WTC11 (cell line): ENCODE results near the gene BBS9. TPM values are rescaled to one million over a fixed set of nuclear protein-coding genes. Genes with fewer than 3 reads are reported as not detected.

ENCODE experiments used
- ATAC-seq: fragments of 200-7000 bp; cut with Tn5 transposase; 2 replicates; pipeline ENCODE4 v1.10.0; 2021; ENCODE audit warnings: mild to moderate bottlenecking, moderate library complexity
- CTCF ChIA-PET: fragments of 300-600 bp; sonication (Branson Sonifier 250); formaldehyde crosslinking; loops from one replicate; lab custom pipeline; 2021; ENCODE audit warnings: antibody characterized with exemption; lab: Charles Lee
- POLR2A ChIA-PET: fragments of 350-600 bp; sonication (Branson Sonifier 250); formaldehyde crosslinking; loops from one replicate; lab custom pipeline; 2021; ENCODE audit warnings: antibody characterized with exemption; lab: Charles Lee
- DNase-seq: peaks from one replicate; pipeline ENCODE4 v3.0.0; 2021; ENCODE audit warnings: low spot score
- H3K27ac Mint-ChIP-seq: 2 replicates; pipeline ENCODE4 v1.8.0; 2021; ENCODE audit warnings: mixed read lengths
- H3K27me3 Mint-ChIP-seq: 2 replicates; pipeline ENCODE4 v1.8.0; 2021; ENCODE audit warnings: low read depth, mild to moderate bottlenecking, moderate library complexity, mixed read lengths
- H3K36me3 Mint-ChIP-seq: 2 replicates; pipeline ENCODE4 v1.8.0; 2021; ENCODE audit warnings: mixed read lengths
- H3K4me1 Mint-ChIP-seq: 2 replicates; pipeline ENCODE4 v1.8.0; 2022; ENCODE audit warnings: mixed read lengths
- H3K4me3 Mint-ChIP-seq: 2 replicates; pipeline ENCODE4 v1.8.0; 2021; ENCODE audit warnings: mild to moderate bottlenecking, moderate library complexity, mixed read lengths
- H3K9me3 Mint-ChIP-seq: 2 replicates; pipeline ENCODE4 v1.8.0; 2021; ENCODE audit warnings: mixed read lengths
- CREM ChIP-seq: sonication (generic); formaldehyde crosslinking; IDR thresholded peaks from 2 replicates; pipeline ENCODE4 v1.8.1; 2022; ENCODE audit warnings: mild to moderate bottlenecking, missing genetic modification reagents, moderate library complexity
- ETV6 ChIP-seq: sonication (generic); formaldehyde crosslinking; IDR thresholded peaks from 2 replicates; pipeline ENCODE4 v1.8.1; 2022; ENCODE audit warnings: mild to moderate bottlenecking, missing genetic modification reagents
- FOXP1 ChIP-seq: sonication (generic); formaldehyde crosslinking; IDR thresholded peaks from 2 replicates; pipeline ENCODE4 v1.8.0; 2022; ENCODE audit warnings: missing genetic modification reagents, mild to moderate bottlenecking, moderate library complexity, borderline replicate concordance
- HMGA2 ChIP-seq: fragments of 250-450 bp; sonication (Bioruptor Pico); IDR thresholded peaks from 2 replicates; pipeline ENCODE4 v1.4.0; 2021; ENCODE audit warnings: mild to moderate bottlenecking, moderate library complexity
- KAT7 ChIP-seq: sonication (generic); formaldehyde crosslinking; IDR thresholded peaks from 2 replicates; pipeline ENCODE4 v1.8.1; 2023; ENCODE audit warnings: missing genetic modification reagents, mild to moderate bottlenecking, borderline replicate concordance
- TEAD4 ChIP-seq: sonication (generic); formaldehyde crosslinking; IDR thresholded peaks from 2 replicates; pipeline ENCODE4 v1.8.0; 2022; ENCODE audit warnings: mild to moderate bottlenecking, missing genetic modification reagents
- ZNF138 ChIP-seq: sonication (generic); formaldehyde crosslinking; conservative IDR thresholded peaks from 2 replicates; pipeline ENCODE4 v1.8.1; 2022; ENCODE audit warnings: mild to moderate bottlenecking, moderate library complexity, missing genetic modification reagents
- ZNF671 ChIP-seq: fragments of 250-450 bp; sonication (Bioruptor Pico); IDR thresholded peaks from 2 replicates; pipeline ENCODE4 v1.8.0; 2021; ENCODE audit warnings: mild to moderate bottlenecking
- total RNA-seq: library from RNA; stranded (reverse); gene quantifications from 3 replicates; pipeline ENCODE4 v1.2.3, GENCODE V29; 2021
- TF ChIP-seq, protein P1 (sequence below): sonication (generic); formaldehyde crosslinking; IDR thresholded peaks from 2 replicates; pipeline ENCODE4 v1.8.1; 2022; ENCODE audit warnings: low read depth, missing genetic modification reagents, borderline replicate concordance
- TF ChIP-seq, protein P2 (sequence below): sonication (generic); formaldehyde crosslinking; IDR thresholded peaks from 2 replicates; pipeline ENCODE4 v1.8.1; 2023; ENCODE audit warnings: mild to moderate bottlenecking, missing genetic modification reagents, moderate library complexity
- TF ChIP-seq, protein P3 (sequence below): fragments of 200-600 bp; IDR thresholded peaks from 2 replicates; pipeline ENCODE4 v1.8.0; 2022; ENCODE audit warnings: antibody characterized with exemption
- TF ChIP-seq, protein P4 (sequence below): sonication (generic); formaldehyde crosslinking; IDR thresholded peaks from 2 replicates; pipeline ENCODE4 v1.8.1; 2022; ENCODE audit warnings: low read depth, mild to moderate bottlenecking, moderate library complexity, missing genetic modification reagents, borderline replicate concordance
- TF ChIP-seq, protein P5 (sequence below): sonication (generic); formaldehyde crosslinking; IDR thresholded peaks from 2 replicates; pipeline ENCODE4 v1.8.0; 2022; ENCODE audit warnings: missing genetic modification reagents
- TF ChIP-seq, protein P6 (sequence below): sonication (generic); formaldehyde crosslinking; conservative IDR thresholded peaks from 2 replicates; pipeline ENCODE4 v1.8.1; 2023; ENCODE audit warnings: mild to moderate bottlenecking, low read depth, missing genetic modification reagents, moderate library complexity
- TF ChIP-seq, protein P7 (sequence below): fragments of 250-450 bp; sonication (Bioruptor Pico); conservative IDR thresholded peaks from 2 replicates; pipeline ENCODE4 v1.9.0; 2021; ENCODE audit warnings: mild to moderate bottlenecking

The BBS9 gene
- total RNA-seq, 1 experiment from 2014 or later, result 56.6 TPM

DNA sequence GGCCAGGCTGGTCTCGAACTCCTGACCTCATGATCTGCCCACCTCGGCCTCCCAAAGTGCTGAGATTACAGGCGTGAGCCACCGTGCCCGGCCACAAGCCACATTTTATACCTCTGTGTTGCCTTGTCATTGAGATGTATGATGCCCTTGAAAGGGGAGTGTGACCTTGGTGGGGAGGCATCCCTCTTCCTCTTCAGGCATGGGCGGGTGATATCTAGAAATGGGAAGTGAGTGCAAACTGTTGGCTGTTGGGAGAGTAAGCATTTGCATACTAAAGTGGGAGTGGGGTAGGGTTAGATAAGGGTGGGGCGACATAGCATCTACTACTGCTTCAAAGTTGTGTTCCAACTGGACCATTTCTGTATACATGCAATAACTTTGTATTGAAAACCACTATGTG, 40.2 kb upstream of the BBS9 start:
- ChIA-PET POLR2A (no interaction called here), CTCF (no interaction called here)
- ATAC-seq (no peak), DNase-seq (no peak)
- H3K27ac Mint-ChIP-seq, result no peak overlapping the region
- TF ChIP-seq, protein P1, sequence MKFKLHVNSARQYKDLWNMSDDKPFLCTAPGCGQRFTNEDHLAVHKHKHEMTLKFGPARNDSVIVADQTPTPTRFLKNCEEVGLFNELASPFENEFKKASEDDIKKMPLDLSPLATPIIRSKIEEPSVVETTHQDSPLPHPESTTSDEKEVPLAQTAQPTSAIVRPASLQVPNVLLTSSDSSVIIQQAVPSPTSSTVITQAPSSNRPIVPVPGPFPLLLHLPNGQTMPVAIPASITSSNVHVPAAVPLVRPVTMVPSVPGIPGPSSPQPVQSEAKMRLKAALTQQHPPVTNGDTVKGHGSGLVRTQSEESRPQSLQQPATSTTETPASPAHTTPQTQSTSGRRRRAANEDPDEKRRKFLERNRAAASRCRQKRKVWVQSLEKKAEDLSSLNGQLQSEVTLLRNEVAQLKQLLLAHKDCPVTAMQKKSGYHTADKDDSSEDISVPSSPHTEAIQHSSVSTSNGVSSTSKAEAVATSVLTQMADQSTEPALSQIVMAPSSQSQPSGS (CRISPR knock-in tag), result no peak
- TF ChIP-seq HMGA2 (CRISPR knock-in tag) (no peak), FOXP1 (CRISPR knock-in tag) (no peak)
- H3K4me1 Mint-ChIP-seq, result no peaks in the 10 kb centered on the region
- peaks cover 4% of the 10 kb centered on the region; the same call in 1 of the 2 replicates for H3K9me3 Mint-ChIP-seq
- H3K4me3 Mint-ChIP-seq, result no peak overlapping the region
- H3K27me3 Mint-ChIP-seq, result no peaks in the 10 kb centered on the region
- H3K36me3 Mint-ChIP-seq, result peaks cover 1% of the 10 kb centered on the region; the same call in 1 of the 2 replicates

DNA sequence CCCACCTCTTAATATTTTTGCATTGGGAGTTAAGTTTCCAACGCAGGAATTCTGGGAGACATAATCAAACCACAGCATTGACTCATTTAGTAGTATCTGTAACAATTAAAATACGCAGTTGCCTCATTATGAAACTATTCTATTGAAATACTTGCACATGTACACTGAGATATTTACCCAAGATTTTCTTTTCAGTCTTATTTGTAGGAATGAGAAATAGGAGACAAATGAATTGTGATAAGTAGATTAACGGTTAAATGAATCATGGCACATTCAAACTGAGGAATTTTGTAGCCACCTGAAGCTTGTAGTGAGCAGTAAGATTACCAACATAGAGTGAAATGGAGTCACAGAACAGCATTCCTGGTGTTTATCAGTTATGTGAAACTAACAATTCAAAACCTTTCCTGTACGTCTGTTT, 38.2 kb upstream of the BBS9 start:
- ChIA-PET POLR2A (no interaction called here), CTCF (no interaction called here)
- no peak for DNase-seq
- H3K27me3 Mint-ChIP-seq, result no peaks in the 10 kb centered on the region
- H3K4me3 Mint-ChIP-seq, result no peak overlapping the region
- H3K9me3 Mint-ChIP-seq, result peaks cover 2% of the 10 kb centered on the region; the same call in 1 of the 2 replicates
- peaks cover 15% of the 10 kb centered on the region for H3K36me3 Mint-ChIP-seq
- no peak overlapping the region for H3K27ac Mint-ChIP-seq
- TF ChIP-seq, protein P2, sequence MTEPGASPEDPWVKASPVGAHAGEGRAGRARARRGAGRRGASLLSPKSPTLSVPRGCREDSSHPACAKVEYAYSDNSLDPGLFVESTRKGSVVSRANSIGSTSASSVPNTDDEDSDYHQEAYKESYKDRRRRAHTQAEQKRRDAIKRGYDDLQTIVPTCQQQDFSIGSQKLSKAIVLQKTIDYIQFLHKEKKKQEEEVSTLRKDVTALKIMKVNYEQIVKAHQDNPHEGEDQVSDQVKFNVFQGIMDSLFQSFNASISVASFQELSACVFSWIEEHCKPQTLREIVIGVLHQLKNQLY (CRISPR knock-in tag), result no peak
- TF ChIP-seq ZNF671 (CRISPR knock-in tag) (no peak), ETV6 (CRISPR knock-in tag) (no peak), ZNF138 (CRISPR knock-in tag) (no peak)
- TF ChIP-seq, protein P3, sequence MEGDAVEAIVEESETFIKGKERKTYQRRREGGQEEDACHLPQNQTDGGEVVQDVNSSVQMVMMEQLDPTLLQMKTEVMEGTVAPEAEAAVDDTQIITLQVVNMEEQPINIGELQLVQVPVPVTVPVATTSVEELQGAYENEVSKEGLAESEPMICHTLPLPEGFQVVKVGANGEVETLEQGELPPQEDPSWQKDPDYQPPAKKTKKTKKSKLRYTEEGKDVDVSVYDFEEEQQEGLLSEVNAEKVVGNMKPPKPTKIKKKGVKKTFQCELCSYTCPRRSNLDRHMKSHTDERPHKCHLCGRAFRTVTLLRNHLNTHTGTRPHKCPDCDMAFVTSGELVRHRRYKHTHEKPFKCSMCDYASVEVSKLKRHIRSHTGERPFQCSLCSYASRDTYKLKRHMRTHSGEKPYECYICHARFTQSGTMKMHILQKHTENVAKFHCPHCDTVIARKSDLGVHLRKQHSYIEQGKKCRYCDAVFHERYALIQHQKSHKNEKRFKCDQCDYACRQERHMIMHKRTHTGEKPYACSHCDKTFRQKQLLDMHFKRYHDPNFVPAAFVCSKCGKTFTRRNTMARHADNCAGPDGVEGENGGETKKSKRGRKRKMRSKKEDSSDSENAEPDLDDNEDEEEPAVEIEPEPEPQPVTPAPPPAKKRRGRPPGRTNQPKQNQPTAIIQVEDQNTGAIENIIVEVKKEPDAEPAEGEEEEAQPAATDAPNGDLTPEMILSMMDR, result no peak
- TF ChIP-seq, protein P4, sequence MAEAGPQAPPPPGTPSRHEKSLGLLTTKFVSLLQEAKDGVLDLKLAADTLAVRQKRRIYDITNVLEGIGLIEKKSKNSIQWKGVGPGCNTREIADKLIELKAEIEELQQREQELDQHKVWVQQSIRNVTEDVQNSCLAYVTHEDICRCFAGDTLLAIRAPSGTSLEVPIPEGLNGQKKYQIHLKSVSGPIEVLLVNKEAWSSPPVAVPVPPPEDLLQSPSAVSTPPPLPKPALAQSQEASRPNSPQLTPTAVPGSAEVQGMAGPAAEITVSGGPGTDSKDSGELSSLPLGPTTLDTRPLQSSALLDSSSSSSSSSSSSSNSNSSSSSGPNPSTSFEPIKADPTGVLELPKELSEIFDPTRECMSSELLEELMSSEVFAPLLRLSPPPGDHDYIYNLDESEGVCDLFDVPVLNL, result no peak
- no peaks in the 10 kb centered on the region for H3K4me1 Mint-ChIP-seq
- ATAC-seq, result no peak

DNA sequence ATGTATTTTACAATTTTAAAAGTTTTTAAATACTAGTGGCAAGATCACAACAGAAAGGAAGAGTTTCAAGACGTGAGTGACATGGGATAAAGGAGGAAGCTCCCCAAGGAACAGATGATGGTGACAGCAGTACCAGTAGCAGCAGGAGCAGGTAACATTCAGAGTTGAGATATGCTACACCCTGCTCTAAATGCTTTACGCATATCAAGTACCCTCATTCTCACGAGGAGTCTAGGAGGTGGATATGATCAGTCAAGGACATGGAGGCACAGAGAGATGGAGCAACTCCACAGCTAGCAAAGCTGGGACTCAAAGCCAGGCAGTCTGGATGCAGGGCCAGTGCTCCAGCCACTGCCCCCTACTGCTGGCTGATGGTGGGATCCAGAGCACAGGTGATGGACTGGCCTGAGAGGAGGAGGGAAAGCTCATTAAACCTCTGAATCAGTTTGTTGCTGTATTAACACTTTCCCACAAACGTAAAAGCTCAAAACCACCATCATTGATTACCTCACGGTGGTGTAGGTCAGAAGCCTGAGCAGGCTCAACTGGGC, 37.6 kb upstream of the BBS9 start:
- ATAC-seq (no peak), DNase-seq (no peak)
- Mint-ChIP-seq H3K27me3 (no peaks in the 10 kb centered on the region), H3K27ac (no peak overlapping the region), H3K4me1 (no peaks in the 10 kb centered on the region), H3K9me3 (no peaks in the 10 kb centered on the region), H3K36me3 (peaks cover 21% of the 10 kb centered on the region), H3K4me3 (no peak overlapping the region)
- POLR2A ChIA-PET, result interaction anchor here (0.8 kb wide), 1 partner anchor 30 kb away, joined by 3 read pairs; no protein-coding TSS in a partner anchor
- CTCF ChIA-PET, result no interaction called here
- TF ChIP-seq, protein P5, sequence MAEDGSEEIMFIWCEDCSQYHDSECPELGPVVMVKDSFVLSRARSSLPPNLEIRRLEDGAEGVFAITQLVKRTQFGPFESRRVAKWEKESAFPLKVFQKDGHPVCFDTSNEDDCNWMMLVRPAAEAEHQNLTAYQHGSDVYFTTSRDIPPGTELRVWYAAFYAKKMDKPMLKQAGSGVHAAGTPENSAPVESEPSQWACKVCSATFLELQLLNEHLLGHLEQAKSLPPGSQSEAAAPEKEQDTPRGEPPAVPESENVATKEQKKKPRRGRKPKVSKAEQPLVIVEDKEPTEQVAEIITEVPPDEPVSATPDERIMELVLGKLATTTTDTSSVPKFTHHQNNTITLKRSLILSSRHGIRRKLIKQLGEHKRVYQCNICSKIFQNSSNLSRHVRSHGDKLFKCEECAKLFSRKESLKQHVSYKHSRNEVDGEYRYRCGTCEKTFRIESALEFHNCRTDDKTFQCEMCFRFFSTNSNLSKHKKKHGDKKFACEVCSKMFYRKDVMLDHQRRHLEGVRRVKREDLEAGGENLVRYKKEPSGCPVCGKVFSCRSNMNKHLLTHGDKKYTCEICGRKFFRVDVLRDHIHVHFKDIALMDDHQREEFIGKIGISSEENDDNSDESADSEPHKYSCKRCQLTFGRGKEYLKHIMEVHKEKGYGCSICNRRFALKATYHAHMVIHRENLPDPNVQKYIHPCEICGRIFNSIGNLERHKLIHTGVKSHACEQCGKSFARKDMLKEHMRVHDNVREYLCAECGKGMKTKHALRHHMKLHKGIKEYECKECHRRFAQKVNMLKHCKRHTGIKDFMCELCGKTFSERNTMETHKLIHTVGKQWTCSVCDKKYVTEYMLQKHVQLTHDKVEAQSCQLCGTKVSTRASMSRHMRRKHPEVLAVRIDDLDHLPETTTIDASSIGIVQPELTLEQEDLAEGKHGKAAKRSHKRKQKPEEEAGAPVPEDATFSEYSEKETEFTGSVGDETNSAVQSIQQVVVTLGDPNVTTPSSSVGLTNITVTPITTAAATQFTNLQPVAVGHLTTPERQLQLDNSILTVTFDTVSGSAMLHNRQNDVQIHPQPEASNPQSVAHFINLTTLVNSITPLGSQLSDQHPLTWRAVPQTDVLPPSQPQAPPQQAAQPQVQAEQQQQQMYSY (CRISPR knock-in tag), result no peak
- TF ChIP-seq CREM (no peak), ZNF671 (CRISPR knock-in tag) (no peak), TEAD4 (CRISPR knock-in tag) (no peak), KAT7 (CRISPR knock-in tag) (no peak)
- TF ChIP-seq, protein P6, sequence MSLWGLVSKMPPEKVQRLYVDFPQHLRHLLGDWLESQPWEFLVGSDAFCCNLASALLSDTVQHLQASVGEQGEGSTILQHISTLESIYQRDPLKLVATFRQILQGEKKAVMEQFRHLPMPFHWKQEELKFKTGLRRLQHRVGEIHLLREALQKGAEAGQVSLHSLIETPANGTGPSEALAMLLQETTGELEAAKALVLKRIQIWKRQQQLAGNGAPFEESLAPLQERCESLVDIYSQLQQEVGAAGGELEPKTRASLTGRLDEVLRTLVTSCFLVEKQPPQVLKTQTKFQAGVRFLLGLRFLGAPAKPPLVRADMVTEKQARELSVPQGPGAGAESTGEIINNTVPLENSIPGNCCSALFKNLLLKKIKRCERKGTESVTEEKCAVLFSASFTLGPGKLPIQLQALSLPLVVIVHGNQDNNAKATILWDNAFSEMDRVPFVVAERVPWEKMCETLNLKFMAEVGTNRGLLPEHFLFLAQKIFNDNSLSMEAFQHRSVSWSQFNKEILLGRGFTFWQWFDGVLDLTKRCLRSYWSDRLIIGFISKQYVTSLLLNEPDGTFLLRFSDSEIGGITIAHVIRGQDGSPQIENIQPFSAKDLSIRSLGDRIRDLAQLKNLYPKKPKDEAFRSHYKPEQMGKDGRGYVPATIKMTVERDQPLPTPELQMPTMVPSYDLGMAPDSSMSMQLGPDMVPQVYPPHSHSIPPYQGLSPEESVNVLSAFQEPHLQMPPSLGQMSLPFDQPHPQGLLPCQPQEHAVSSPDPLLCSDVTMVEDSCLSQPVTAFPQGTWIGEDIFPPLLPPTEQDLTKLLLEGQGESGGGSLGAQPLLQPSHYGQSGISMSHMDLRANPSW (CRISPR knock-in tag), result no peak
- TF ChIP-seq, protein P7, sequence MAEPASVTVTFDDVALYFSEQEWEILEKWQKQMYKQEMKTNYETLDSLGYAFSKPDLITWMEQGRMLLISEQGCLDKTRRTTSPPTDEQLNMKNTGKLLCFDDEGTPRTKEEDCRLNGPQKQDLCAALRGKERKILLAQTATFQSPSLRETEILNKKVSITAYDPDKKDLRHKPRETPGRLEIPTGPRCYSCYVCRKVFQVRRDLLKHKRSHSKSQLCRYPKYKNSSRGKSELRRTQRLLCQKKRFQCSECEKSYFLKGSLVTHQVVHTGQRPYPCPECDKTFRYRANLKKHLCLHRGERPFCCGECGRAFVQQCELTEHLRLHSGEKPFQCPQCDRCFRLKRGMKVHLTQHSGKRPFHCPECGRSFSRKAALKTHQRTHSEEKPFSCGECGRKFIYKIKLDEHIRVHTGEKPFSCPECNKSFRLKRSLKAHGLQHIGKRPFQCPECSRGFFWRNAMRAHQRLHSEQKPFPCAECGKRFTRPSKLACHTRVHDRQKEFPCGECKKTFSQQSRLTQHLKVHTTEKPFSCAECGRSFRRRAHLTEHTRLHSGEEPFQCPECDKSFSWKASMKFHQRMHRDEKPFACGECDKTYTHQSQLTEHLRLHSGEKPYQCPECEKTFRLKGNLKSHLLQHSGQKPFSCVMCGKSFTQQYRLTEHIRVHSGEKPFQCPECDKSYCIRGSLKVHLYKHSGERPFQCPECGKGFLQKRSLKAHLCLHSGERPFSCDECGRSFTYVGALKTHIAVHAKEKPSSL (CRISPR knock-in tag), result no peak
- TF ChIP-seq, protein P4, result no peak
